Embryonic facial prominence (tissue), 1 donor: Measurements from ENCODE around the gene STK32C.
"Not testable (repeated sequence)": the region's sequence is repeated elsewhere in the genome, so short reads cannot be mapped to it uniquely, and the experiment has no call there.

Experiments used
- DNase-seq: peaks from one replicate; pipeline ENCODE4 v3.0.0-alpha.2; 2016; ENCODE audit errors: extremely low spot score

The STK32C gene

DNA sequence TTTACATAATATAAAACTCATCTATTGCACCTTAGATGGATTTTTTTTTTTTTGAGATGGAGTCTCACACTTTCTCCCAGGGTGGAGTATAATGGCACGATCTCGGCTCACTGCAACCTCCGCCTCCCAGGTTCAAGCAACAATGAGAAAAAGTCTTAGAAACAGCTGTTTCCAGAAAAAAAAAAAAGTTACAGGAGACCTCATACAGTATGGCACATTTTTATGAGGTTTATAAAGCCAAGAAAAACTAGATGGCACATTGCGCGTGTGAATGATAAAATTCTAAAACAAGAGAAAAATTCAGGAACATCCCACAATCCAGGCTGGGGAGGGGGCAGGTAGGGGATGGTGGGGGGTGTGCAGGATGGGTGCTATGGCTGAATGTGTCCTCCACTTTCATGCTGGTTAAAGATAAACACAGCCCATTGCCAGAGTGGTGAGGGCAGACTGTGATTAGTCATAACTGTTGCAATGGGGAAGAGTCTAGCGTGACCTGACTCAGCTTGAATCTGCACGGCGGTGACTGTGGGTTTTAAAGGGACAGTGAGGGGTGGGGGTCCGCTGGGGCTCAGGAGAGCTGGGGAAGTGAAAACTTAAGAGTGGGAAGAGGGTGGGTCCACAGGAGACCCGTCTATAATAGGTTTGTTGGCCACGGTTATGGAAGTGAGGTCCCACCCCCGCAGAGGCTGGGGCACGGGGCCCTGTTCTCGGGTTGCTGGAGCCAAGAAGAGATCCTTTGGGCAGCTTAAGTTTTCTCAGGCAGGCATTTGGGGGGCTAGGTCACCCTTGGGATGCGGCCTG lies 12.3 kb upstream of the STK32C start:
- no peak for DNase-seq

DNA sequence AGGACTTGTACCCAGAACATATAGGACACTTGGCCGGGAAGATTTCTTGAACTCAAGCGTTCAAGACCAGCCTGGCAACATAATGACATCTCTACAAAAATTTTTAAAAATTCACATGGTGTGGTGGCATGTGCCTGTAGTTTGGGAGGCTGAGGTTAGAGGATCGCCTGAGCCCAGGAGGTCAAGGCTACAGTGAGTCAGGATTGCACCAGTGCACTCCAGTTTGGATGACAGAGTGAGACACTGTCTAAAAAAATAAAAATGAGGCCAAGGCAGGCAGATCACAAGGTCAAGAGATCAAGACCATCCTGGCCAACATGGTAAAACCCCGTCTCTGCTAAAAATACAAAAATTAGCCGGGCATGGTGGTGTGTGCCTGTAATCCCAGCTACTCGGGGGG lies 9.7 kb upstream of the STK32C start:
- DNase-seq, result not testable (repeated sequence)

- DNase-seq, result no peak
These were observed 8.4 kb upstream of the STK32C start for GRCh38 chr10:132316133-132316532.

GRCh38 chr10:132314881-132315280 lies 7.1 kb upstream of the STK32C start:
- DNase-seq, result not testable (repeated sequence)

GRCh38 chr10:132314336-132314735 lies 6.6 kb upstream of the STK32C start:
- no peak for DNase-seq

GRCh38 chr10:132313865-132314264 lies 6.1 kb upstream of the STK32C start:
- no peak for DNase-seq

GRCh38 chr10:132313305-132313704 lies 5.6 kb upstream of the STK32C start:
- DNase-seq, result no peak

DNA sequence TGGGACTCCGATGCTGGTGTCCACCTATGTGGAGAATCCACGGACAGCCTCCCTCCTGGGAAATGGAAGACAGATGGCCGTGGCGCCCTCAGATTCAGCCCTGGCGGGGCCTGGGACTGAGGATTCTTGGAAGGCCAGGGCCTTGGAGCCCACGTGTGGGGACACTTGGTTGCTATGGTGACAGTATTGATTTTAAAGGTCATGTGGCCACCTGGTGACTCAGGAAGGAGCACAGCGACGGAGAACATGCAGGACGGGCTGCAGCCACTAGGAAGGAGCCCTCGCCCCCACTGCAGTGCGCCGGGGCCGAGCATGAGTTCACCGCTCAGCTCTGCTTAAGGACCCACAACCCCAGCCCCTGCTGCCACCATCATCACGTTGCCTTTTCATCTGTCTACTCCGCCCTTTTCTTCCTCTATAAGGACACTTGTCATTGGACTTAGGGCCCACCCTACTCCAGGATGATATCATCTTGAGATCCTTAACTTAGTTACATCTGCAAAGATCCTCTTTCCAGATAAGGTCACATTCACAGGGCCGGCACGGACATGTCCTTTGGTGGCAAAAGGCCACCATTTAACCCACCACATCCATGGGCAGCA lies 3.7 kb upstream of the STK32C start:
- DNase-seq, result no peak

GRCh38 chr10:132310701-132311337 lies 3.1 kb upstream of the STK32C start:
- no peak for DNase-seq

DNA sequence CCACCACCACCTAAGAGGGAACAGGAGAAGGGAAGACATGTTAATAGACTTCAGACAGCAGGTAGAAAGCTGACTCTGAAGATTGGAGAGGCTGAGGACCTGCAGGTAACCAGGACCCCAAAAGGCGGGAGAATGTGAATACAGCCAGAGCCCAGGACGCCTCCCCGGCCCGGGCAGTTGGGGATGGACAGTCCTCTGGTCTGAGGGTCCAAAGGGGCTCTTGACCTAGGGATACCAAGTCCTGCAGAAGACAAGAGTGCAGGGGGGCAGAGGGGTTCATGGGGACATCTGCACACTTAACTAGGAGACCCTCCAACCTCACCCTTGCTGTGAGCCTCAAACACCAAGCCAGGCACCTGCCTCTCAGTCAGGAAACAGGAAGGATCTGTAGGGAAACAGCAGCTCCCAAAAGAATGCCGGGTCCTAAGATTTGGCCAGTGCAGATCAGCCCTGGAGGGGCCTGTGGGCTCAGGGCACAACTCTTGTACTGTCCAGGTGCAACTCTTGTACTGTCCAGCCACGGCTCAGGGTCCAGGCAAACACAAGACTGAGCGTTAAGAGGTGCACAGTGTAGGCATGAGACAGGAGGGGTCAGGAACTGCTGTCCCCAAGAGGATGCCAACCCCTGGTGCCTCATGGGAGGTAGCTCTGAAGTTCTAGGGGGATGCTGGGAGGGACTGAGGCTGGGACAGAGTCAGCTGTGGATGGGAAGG lies 2.3 kb upstream of the STK32C start:
- DNase-seq, result no peak

GRCh38 chr10:132309471-132309865 lies 1.7 kb upstream of the STK32C start:
- DNase-seq, result no peak

DNA sequence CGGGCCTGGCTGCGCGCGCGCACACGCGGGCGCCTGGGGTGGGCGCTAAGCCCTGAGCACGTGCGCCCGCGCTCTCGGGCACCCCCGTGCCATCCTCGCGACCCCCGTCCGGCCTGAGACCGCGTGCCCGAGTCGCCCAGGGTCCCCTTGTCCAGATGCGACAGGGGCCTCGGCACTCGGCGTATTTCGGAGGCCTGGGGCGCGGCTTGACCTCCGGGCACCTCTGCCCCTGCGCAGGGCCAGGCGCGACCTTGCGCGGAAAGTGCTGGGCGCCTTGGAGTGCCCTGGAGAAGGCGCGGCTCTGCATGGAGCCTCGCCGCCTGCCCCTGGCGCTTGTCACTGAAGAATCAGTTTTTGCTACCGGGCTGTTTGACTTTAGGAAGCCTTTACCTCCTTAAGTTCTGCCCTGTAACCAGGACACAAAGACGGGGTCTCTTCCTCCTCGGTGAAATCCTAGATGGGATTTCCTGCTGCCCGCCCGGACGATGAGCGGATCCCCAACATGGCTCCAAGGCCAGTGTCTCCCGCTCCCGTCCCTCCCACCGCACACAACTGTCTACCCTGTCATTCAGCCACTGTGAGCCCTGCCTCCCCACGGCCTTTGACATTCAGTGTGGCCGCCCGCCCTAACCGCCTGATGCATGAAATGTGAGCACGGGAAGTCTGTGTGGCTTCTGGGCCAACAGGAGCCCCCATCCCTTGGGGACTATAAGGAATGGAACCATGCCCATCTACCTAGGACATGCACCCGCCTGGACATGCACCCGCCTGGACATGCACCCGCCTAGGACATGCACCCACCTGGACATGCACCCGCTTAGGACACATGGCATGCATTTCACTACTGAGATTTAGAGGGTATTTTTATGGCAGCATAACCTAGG lies 1.1 kb upstream of the STK32C start:
- no peak for DNase-seq

- no peak for DNase-seq
These were observed 642 bp downstream of the STK32C start for GRCh38 chr10:132306864-132307751.

- DNase-seq, result no peak
These were observed 1.4 kb downstream of the STK32C start for GRCh38 chr10:132306343-132306685.

- no peak for DNase-seq
These were observed 2.0 kb downstream of the STK32C start for GRCh38 chr10:132305654-132306342.

DNA sequence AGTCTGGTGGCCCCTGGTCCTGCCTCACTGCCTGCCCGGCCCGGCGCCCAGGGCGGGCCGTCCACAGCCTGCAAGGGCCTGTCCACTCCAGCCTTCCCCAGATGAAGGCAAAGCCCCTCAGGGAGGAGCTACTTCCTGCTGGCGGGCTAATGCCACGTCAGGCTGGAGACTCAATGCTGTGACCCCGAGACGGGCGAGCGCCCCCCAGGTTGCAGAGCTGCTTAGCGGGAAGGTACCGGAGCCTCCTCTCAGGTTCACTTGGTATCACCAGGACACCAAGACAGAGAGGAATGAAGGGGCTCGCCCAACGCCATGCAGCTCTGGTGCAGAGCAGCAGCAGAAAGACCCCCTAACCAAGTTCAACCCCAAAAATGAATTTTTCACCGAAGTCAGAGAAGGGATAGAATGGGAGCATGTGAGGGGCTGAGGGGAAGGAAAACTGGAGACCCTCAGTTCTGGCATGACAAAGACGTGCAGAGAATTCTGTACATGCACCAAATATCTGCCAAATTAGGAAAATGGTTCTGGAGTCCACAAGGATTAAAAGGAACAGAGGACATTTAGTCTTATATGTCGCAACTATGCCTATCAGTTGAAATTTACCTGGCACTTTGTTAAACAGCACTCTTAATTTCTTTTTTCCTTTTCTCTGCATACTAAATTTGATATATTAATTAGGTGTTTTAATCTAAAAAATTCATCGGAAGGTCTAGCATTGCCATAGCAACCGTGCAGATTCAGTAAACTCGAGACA lies 2.8 kb downstream of the STK32C start:
- DNase-seq, result no peak

- no peak for DNase-seq
These were observed 4.2 kb downstream of the STK32C start for GRCh38 chr10:132303361-132304115.
